Measurements from ENCODE around the gene C1QTNF9B. TPM values are rescaled to one million over a fixed set of nuclear protein-coding genes. Genes with fewer than 3 reads are reported as not detected.

The C1QTNF9B gene
- polyA plus RNA-seq, 1 experiment, result not detected

- H3K27me3 ChIP-seq (ENCODE audit: control insufficient read depth, insufficient read depth, low read length), result peaks cover 2% of the 10 kb centered on the region; the same call in 1 of the 2 replicates
- no peak for DNase-seq (ENCODE audit: low read depth)
- POLR2A ChIA-PET, result no interaction called here
- no peak overlapping the region for H3K4me3 ChIP-seq (ENCODE audit: low read depth, low read length)
- CTCF ChIA-PET, result no interaction called here
- H3K36me3 ChIP-seq (ENCODE audit: control insufficient read depth, insufficient read depth, low read length), result no peaks in the 10 kb centered on the region
- no peak for TF ChIP-seq CTCF (IDR thresholded peaks at IDR 0.05; ENCODE audit: insufficient read depth, low read depth, low read length)
Measured at GRCh38 chr13:23905766-23906165, 8.5 kb upstream of the C1QTNF9B start.

- POLR2A ChIA-PET, result no interaction called here
- no peak for TF ChIP-seq CTCF (IDR thresholded peaks at IDR 0.05; ENCODE audit: insufficient read depth, low read depth, low read length)
- no peak overlapping the region for H3K4me3 ChIP-seq (ENCODE audit: low read depth, low read length)
- no peak for DNase-seq (ENCODE audit: low read depth)
- H3K36me3 ChIP-seq (ENCODE audit: control insufficient read depth, insufficient read depth, low read length), result no peaks in the 10 kb centered on the region
- CTCF ChIA-PET, result interaction anchor here (0.8 to 1.6 kb wide), 3 partner anchors 12 to 553 kb away, joined by 3 to 5 read pairs (median 3); no protein-coding TSS in a partner anchor
- peaks cover 2% of the 10 kb centered on the region; the same call in 1 of the 2 replicates for H3K27me3 ChIP-seq (ENCODE audit: control insufficient read depth, insufficient read depth, low read length)
Measured at GRCh38 chr13:23903906-23904280, 6.6 kb upstream of the C1QTNF9B start.

- CTCF ChIA-PET, result interaction anchor here (0.8 to 1.6 kb wide), 4 partner anchors 12 to 553 kb away, joined by 3 to 5 read pairs (median 3); no protein-coding TSS in a partner anchor
- no peak for DNase-seq (ENCODE audit: low read depth)
- Histone ChIP-seq H3K36me3 (ENCODE audit: control insufficient read depth, insufficient read depth, low read length) (no peaks in the 10 kb centered on the region), H3K4me3 (ENCODE audit: low read depth, low read length) (peak overlapping the region; percentile 22), H3K27me3 (ENCODE audit: control insufficient read depth, insufficient read depth, low read length) (peaks cover 2% of the 10 kb centered on the region; the same call in 1 of the 2 replicates)
- TF ChIP-seq CTCF (IDR thresholded peaks at IDR 0.05; ENCODE audit: insufficient read depth, low read depth, low read length), result no peak
- POLR2A ChIA-PET, result no interaction called here
Measured at GRCh38 chr13:23902975-23903905, 5.9 kb upstream of the C1QTNF9B start.

- H3K4me3 ChIP-seq (ENCODE audit: low read depth, low read length), result no peak overlapping the region
- TF ChIP-seq CTCF (IDR thresholded peaks at IDR 0.05; ENCODE audit: insufficient read depth, low read depth, low read length), result no peak
- no peaks in the 10 kb centered on the region for H3K36me3 ChIP-seq (ENCODE audit: control insufficient read depth, insufficient read depth, low read length)
- peaks cover 2% of the 10 kb centered on the region; the same call in 1 of the 2 replicates for H3K27me3 ChIP-seq (ENCODE audit: control insufficient read depth, insufficient read depth, low read length)
- DNase-seq (ENCODE audit: low read depth), result no peak
- ChIA-PET POLR2A (no interaction called here), CTCF (interaction anchor here (1.1 to 2.9 kb wide), 3 partner anchors 12 to 192 kb away, joined by 3 to 12 read pairs (median 4); partner anchors contain the start of gene MIPEP)
Measured at GRCh38 chr13:23901365-23901764, 4.1 kb upstream of the C1QTNF9B start.

GRCh38 chr13:23899555-23899954 lies 2.3 kb upstream of the C1QTNF9B start:
- TF ChIP-seq CTCF (IDR thresholded peaks at IDR 0.05; ENCODE audit: insufficient read depth, low read depth, low read length), result peak; percentile 57
- no peak overlapping the region for H3K4me3 ChIP-seq (ENCODE audit: low read depth, low read length)
- H3K27me3 ChIP-seq (ENCODE audit: control insufficient read depth, insufficient read depth, low read length), result peaks cover 2% of the 10 kb centered on the region; the same call in 1 of the 2 replicates
- H3K36me3 ChIP-seq (ENCODE audit: control insufficient read depth, insufficient read depth, low read length), result no peaks in the 10 kb centered on the region
- POLR2A ChIA-PET, result no interaction called here
- no peak for DNase-seq (ENCODE audit: low read depth)
- CTCF ChIA-PET, result interaction anchor here (0.8 to 2.9 kb wide), 6 partner anchors 10 to 432 kb away, joined by 3 to 12 read pairs (median 4); partner anchors contain the start of gene MIPEP

Data from BJ (cell line).